Sigmoid colon (tissue), 4 donors: ENCODE measurements around the gene RHOC.

Experiments used
- EP300 ChIP-seq, 4 donors: sonication (generic); formaldehyde crosslinking; IDR thresholded peaks; one replicate each; pipeline ENCODE4 v1.6.1; 2017; ENCODE audit warnings: antibody characterized with exemption in 4 of 4
- POLR2A ChIP-seq, 2 donors: fragments of 450-650 bp; IDR thresholded peaks; one replicate each; pipeline ENCODE4 v1.6.1; 2016; ENCODE audit warnings: antibody characterized with exemption in 2 of 2, mild to moderate bottlenecking in 2 of 2, moderate library complexity in 2 of 2

DNA sequence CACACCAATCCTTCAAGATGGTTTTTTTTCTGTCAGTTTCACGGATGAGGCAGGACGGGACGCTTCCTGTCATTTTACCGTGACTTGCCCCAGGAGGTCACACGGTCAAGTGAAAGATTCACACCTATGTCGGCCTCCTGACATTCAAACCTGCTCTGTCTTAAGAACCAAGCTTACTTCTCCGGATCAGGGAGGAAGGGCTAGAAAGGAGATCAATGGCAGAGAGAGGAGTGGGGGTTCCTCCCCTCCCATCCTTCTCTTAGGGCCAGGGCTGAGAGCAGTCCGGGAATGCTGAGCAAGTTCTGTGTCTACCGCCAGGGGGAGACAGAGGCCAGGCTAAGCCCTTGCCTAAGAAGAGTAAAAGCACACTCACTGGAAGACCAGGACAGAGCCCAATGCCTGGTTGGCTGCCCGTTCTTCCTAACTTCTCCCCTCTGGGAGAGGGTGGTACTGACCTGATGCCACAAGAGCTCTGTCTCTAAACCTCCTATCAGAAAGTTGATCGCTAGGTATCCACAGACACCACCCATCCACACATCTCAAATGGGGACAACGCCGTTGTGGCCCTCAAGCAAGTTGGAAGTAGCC is 9.3 kb upstream of the RHOC start:
- no peak for TF ChIP-seq EP300 (IDR thresholded peaks at IDR 0.05)
- no peak for TF ChIP-seq POLR2A (IDR thresholded peaks at IDR 0.05)
